HL-60 (cell line): ENCODE results near the gene WSCD1.

Experiments
- CTCF ChIP-seq: IDR thresholded peaks from one replicate; pipeline ENCODE4 v1.5.1; 2011; ENCODE audit warnings: low read length, control low read depth, inconsistent platforms; ENCODE audit not compliant: insufficient read depth
- GABPA ChIP-seq: IDR thresholded peaks from 2 replicates; pipeline ENCODE4 v1.6.1; 2012; ENCODE audit warnings: low read depth
- POLR2AphosphoS5 ChIP-seq: IDR thresholded peaks from 2 replicates; pipeline ENCODE4 v1.6.1; 2012; ENCODE audit warnings: low read depth
- TF ChIP-seq, protein P1 (sequence below): IDR thresholded peaks from 2 replicates; pipeline ENCODE4 v1.6.1; 2012; ENCODE audit warnings: low read depth; ENCODE audit not compliant: insufficient replicate concordance

- TF ChIP-seq CTCF (no peak), POLR2AphosphoS5 (no peak), GABPA (no peak)
- TF ChIP-seq, protein P1, sequence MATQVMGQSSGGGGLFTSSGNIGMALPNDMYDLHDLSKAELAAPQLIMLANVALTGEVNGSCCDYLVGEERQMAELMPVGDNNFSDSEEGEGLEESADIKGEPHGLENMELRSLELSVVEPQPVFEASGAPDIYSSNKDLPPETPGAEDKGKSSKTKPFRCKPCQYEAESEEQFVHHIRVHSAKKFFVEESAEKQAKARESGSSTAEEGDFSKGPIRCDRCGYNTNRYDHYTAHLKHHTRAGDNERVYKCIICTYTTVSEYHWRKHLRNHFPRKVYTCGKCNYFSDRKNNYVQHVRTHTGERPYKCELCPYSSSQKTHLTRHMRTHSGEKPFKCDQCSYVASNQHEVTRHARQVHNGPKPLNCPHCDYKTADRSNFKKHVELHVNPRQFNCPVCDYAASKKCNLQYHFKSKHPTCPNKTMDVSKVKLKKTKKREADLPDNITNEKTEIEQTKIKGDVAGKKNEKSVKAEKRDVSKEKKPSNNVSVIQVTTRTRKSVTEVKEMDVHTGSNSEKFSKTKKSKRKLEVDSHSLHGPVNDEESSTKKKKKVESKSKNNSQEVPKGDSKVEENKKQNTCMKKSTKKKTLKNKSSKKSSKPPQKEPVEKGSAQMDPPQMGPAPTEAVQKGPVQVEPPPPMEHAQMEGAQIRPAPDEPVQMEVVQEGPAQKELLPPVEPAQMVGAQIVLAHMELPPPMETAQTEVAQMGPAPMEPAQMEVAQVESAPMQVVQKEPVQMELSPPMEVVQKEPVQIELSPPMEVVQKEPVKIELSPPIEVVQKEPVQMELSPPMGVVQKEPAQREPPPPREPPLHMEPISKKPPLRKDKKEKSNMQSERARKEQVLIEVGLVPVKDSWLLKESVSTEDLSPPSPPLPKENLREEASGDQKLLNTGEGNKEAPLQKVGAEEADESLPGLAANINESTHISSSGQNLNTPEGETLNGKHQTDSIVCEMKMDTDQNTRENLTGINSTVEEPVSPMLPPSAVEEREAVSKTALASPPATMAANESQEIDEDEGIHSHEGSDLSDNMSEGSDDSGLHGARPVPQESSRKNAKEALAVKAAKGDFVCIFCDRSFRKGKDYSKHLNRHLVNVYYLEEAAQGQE: no peak
Measured at GRCh38 chr17:6162216-6162615, 92.0 kb downstream of the WSCD1 start.
